HG03045 (cell line): ENCODE data around the gene MYO1H.

Experiments
- ATAC-seq: cut with Tn5 transposase; IDR thresholded peaks from one replicate; pipeline ENCODE4 v1.9.1; 2021; ENCODE audit warnings: mild to moderate bottlenecking, moderate library complexity; ENCODE audit not compliant: unreplicated experiment

MYO1H gene

GRCh38 chr12:109489016-109489954 lies 141.6 kb downstream of the MYO1H start:
- no peak for ATAC-seq

DNA sequence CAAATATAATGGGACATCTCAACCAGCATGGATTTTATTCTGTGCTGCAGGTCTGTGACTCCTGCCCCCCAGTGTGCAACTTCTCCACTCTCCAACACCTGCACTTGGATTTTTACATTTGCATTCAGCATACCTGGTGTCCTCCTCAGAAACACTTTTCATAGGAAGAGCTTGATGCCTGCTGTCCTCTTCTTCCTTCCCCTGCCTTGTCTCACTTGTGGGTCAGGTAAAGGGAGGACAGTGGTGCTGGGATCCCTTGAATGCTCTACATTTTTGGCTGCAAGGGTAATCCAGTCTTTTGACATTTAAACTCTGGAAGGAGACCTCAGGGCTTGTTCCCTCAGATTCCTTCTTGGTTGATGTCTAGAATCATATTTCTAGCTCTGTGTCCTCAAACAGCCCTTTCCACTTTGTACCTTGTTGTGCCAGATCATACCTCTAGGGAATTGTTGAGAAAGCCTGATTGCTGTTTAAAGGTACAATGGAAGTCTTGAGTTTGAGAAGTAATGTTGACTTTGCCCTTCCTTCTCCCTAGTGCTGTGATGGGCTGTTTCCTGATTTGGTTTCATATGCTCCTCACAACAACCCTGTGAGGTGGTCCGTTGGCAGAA lies 142.4 kb downstream of the MYO1H start:
- no peak for ATAC-seq

DNA sequence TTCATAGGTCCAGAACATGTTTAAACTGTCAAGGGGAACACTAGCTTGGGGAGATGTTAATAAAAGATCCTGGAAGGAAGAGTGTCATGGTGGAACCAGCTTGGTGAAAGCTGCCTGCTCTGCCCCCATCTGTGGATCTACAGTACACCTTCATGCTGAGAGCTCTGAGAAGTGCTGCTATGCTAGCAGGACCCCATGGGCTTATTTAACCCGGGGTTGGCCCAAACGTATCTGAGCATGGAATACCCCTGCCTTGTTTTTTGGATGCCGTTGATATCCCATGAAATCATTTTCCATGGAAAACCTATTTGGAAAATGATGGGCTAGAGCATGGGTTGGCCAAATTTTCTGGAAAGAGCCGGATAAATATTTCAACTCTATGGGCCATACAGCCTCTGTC lies 144.0 kb downstream of the MYO1H start:
- ATAC-seq, result no peak

DNA sequence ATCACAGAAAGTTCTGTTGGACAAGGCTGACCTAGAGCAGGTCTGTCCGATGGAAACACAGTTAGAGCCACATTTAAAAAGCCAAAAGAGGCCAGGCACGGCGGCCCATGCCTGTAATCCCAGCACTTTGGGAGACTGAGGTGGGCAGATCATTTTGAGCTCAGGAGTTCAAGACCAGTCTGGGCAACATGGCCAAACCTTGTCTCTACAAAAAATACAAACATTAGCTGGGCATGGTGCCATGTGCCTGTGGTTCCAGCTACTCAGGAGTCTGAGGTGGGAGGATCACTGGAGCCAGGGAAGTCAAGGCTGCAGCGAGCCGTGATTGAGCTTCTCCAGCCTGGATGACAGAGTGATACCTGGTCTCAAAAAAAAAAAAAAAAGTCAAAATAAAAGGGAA lies 144.7 kb downstream of the MYO1H start:
- no peak for ATAC-seq

DNA sequence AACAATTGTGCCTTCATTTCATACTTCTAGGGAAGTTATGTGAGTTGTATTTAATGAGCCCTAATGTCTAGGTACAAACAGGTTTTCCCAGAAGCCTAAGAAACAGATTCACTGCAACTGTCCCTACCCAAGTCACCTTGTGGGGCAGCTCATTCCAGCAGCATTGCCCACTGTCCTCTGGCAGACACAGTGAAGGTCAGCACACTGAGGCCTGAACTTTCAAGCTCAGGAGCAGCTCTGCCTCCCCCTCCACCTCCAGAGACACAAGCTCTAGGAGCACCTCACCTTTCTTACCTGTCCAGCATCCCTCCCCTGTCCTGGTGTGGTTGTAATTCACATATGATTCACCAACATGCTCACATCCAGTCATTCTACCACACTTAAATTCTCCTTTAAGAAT lies 145.4 kb downstream of the MYO1H start:
- no peak for ATAC-seq

DNA sequence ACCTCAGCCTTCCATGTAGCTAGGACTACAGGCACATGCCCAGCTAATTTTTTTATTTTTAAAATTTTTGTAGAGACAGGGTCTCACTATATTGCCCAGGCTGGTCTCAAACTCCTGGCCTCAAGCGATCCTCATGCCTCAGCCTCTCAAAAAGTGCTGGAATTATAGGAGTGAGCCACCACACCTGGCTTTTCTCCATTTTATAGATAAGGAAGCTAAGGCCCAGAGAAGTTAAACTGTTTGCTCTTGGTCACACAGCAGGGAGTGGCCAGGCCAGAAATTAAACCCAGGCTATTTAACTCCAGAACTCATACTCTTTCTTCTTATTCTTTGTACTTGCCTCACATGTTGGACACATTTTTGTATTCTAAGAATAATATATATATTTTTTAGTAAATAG lies 146.2 kb downstream of the MYO1H start:
- no peak for ATAC-seq

- no peak for ATAC-seq
Measured at GRCh38 chr12:109494348-109494881, 146.7 kb downstream of the MYO1H start.

DNA sequence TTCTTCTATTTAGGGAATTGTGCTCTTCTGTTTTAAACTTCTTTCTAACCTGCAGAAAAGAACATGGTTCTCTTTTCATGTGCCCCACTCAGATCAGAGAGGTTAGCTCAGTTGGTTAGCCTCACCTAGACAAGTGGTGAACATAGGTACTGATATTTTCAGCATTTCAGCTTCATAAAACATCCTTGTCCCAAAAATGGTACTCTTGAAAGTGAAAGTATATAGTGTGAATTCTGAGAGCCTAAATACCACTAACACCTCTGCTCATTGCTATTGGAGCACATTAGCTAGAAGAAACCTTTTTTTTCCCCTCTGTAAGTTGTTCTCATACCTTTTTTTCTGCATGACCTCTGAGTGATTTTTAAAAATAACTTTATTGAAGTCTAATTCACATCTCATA lies 147.3 kb downstream of the MYO1H start:
- ATAC-seq, result no peak

GRCh38 chr12:109496306-109496705 lies 148.6 kb downstream of the MYO1H start:
- no peak for ATAC-seq

GRCh38 chr12:109497675-109498074 lies 150.0 kb downstream of the MYO1H start:
- ATAC-seq, result no peak
